ENCODE data around the gene ETFBKMT.
A peak's percentile ranks its signal among the peaks of the same experiment; 100 is the strongest.

The ETFBKMT gene

GRCh38 chr12:31631023-31631724, 28.3 kb upstream of the ETFBKMT start:
- Histone ChIP-seq H3K9me3 (peaks cover 3% of the 10 kb centered on the region; the same call in 1 of the 2 replicates), H3K27me3 (no peaks in the 10 kb centered on the region), H4K20me1 (no peaks in the 10 kb centered on the region), H3K27ac (no peak overlapping the region), H3K4me1 (peaks cover 1% of the 10 kb centered on the region; the same call in 1 of the 2 replicates), H3K36me3 (no peaks in the 10 kb centered on the region), H3K9ac (no peak overlapping the region), H3K4me3 (no peak overlapping the region), H3K4me2 (no peak overlapping the region)
- TF ChIP-seq Cebpa-rat (IDR thresholded peaks at IDR 0.05), result no peak

- Histone ChIP-seq H3K9me3 (no peaks in the 10 kb centered on the region), H3K9ac (no peak overlapping the region), H3K4me2 (no peak overlapping the region), H3K36me3 (no peaks in the 10 kb centered on the region), H3K4me1 (peaks cover 6% of the 10 kb centered on the region; the same call in 1 of the 2 replicates), H4K20me1 (no peaks in the 10 kb centered on the region), H3K27ac (no peak overlapping the region), H3K27me3 (no peaks in the 10 kb centered on the region), H3K4me3 (no peak overlapping the region)
- TF ChIP-seq Cebpa-rat (IDR thresholded peaks at IDR 0.05), result no peak
Observed at GRCh38 chr12:31631809-31632208, 27.7 kb upstream of the ETFBKMT start.

- no peak overlapping the region for H3K9ac ChIP-seq
- no peaks in the 10 kb centered on the region for H4K20me1 ChIP-seq
- H3K9me3 ChIP-seq, result no peaks in the 10 kb centered on the region
- H3K4me2 ChIP-seq, result no peak overlapping the region
- no peaks in the 10 kb centered on the region for H3K36me3 ChIP-seq
- peaks cover 6% of the 10 kb centered on the region; the same call in 1 of the 2 replicates for H3K4me1 ChIP-seq
- no peak overlapping the region for H3K4me3 ChIP-seq
- H3K27ac ChIP-seq, result no peak overlapping the region
- H3K27me3 ChIP-seq, result no peaks in the 10 kb centered on the region
- TF ChIP-seq Cebpa-rat (IDR thresholded peaks at IDR 0.05), result peak; percentile 58; the same call in 1 of the 2 replicates
Observed at GRCh38 chr12:31633464-31633863, 26.0 kb upstream of the ETFBKMT start.

- H3K9me3 ChIP-seq, result no peaks in the 10 kb centered on the region
- H3K27ac ChIP-seq, result no peak overlapping the region
- no peaks in the 10 kb centered on the region for H4K20me1 ChIP-seq
- no peaks in the 10 kb centered on the region for H3K27me3 ChIP-seq
- no peak overlapping the region for H3K4me2 ChIP-seq
- no peak overlapping the region for H3K4me3 ChIP-seq
- no peak overlapping the region for H3K9ac ChIP-seq
- H3K4me1 ChIP-seq, result peaks cover 6% of the 10 kb centered on the region; the same call in 1 of the 2 replicates
- no peaks in the 10 kb centered on the region for H3K36me3 ChIP-seq
- no peak for TF ChIP-seq Cebpa-rat (IDR thresholded peaks at IDR 0.05)
Observed at GRCh38 chr12:31634620-31635019, 24.9 kb upstream of the ETFBKMT start.

- no peaks in the 10 kb centered on the region for H4K20me1 ChIP-seq
- no peak for TF ChIP-seq Cebpa-rat (IDR thresholded peaks at IDR 0.05)
- H3K4me3 ChIP-seq, result no peak overlapping the region
- no peaks in the 10 kb centered on the region for H3K9me3 ChIP-seq
- H3K36me3 ChIP-seq, result no peaks in the 10 kb centered on the region
- no peak overlapping the region for H3K4me2 ChIP-seq
- no peaks in the 10 kb centered on the region for H3K27me3 ChIP-seq
- H3K9ac ChIP-seq, result no peak overlapping the region
- H3K27ac ChIP-seq, result no peak overlapping the region
- 0 out of 2 replicates have a peak, but pooled peaks cover under 1% of the 10 kb centered on the region for H3K4me1 ChIP-seq
Observed at GRCh38 chr12:31641509-31642090, 17.9 kb upstream of the ETFBKMT start.

GRCh38 chr12:31644536-31644935, 15.0 kb upstream of the ETFBKMT start:
- H3K27me3 ChIP-seq, result no peaks in the 10 kb centered on the region
- no peak for TF ChIP-seq Cebpa-rat (IDR thresholded peaks at IDR 0.05)
- H3K36me3 ChIP-seq, result no peaks in the 10 kb centered on the region
- H4K20me1 ChIP-seq, result no peaks in the 10 kb centered on the region
- H3K27ac ChIP-seq, result no peak overlapping the region
- H3K4me1 ChIP-seq, result no peaks in the 10 kb centered on the region
- H3K9ac ChIP-seq, result no peak overlapping the region
- H3K4me2 ChIP-seq, result no peak overlapping the region
- no peaks in the 10 kb centered on the region for H3K9me3 ChIP-seq
- H3K4me3 ChIP-seq, result no peak overlapping the region

- TF ChIP-seq Cebpa-rat (IDR thresholded peaks at IDR 0.05), result no peak
- Histone ChIP-seq H3K9me3 (no peaks in the 10 kb centered on the region), H3K27ac (no peak overlapping the region), H3K36me3 (no peaks in the 10 kb centered on the region), H3K4me2 (no peak overlapping the region), H3K27me3 (no peaks in the 10 kb centered on the region), H3K4me1 (no peaks in the 10 kb centered on the region), H4K20me1 (no peaks in the 10 kb centered on the region), H3K4me3 (no peak overlapping the region), H3K9ac (no peak overlapping the region)
Observed at GRCh38 chr12:31645924-31646323, 13.6 kb upstream of the ETFBKMT start.

- H3K4me3 ChIP-seq, result no peak overlapping the region
- H3K9ac ChIP-seq, result no peak overlapping the region
- H3K36me3 ChIP-seq, result no peaks in the 10 kb centered on the region
- no peaks in the 10 kb centered on the region for H3K9me3 ChIP-seq
- no peak overlapping the region for H3K4me2 ChIP-seq
- no peaks in the 10 kb centered on the region for H3K27me3 ChIP-seq
- no peak for TF ChIP-seq Cebpa-rat (IDR thresholded peaks at IDR 0.05)
- H3K27ac ChIP-seq, result no peak overlapping the region
- no peaks in the 10 kb centered on the region for H3K4me1 ChIP-seq
- no peaks in the 10 kb centered on the region for H4K20me1 ChIP-seq
Observed at GRCh38 chr12:31647086-31647491, 12.4 kb upstream of the ETFBKMT start.

- Histone ChIP-seq H4K20me1 (no peaks in the 10 kb centered on the region), H3K9ac (no peak overlapping the region), H3K27ac (no peak overlapping the region), H3K4me1 (peaks cover 5% of the 10 kb centered on the region; the same call in 1 of the 2 replicates), H3K27me3 (no peaks in the 10 kb centered on the region), H3K9me3 (no peaks in the 10 kb centered on the region), H3K36me3 (no peaks in the 10 kb centered on the region), H3K4me3 (no peak overlapping the region), H3K4me2 (no peak overlapping the region)
- TF ChIP-seq Cebpa-rat (IDR thresholded peaks at IDR 0.05), result no peak
Observed at GRCh38 chr12:31650918-31651317, 8.6 kb upstream of the ETFBKMT start.

GRCh38 chr12:31651893-31652521, 7.5 kb upstream of the ETFBKMT start:
- TF ChIP-seq Cebpa-rat (IDR thresholded peaks at IDR 0.05), result no peak
- Histone ChIP-seq H3K27me3 (no peaks in the 10 kb centered on the region), H3K36me3 (no peaks in the 10 kb centered on the region), H3K4me3 (no peak overlapping the region), H3K27ac (no peak overlapping the region), H4K20me1 (no peaks in the 10 kb centered on the region), H3K4me1 (peaks cover 5% of the 10 kb centered on the region; the same call in 1 of the 2 replicates), H3K4me2 (no peak overlapping the region), H3K9ac (0 out of 2 replicates have a peak overlapping the region, but pooled peaks have one; percentile 66), H3K9me3 (no peaks in the 10 kb centered on the region)
